Measurements from ENCODE around the gene GLOD5.
A peak's percentile ranks its signal among the peaks of the same experiment; 100 is the strongest.

GLOD5 gene

DNA sequence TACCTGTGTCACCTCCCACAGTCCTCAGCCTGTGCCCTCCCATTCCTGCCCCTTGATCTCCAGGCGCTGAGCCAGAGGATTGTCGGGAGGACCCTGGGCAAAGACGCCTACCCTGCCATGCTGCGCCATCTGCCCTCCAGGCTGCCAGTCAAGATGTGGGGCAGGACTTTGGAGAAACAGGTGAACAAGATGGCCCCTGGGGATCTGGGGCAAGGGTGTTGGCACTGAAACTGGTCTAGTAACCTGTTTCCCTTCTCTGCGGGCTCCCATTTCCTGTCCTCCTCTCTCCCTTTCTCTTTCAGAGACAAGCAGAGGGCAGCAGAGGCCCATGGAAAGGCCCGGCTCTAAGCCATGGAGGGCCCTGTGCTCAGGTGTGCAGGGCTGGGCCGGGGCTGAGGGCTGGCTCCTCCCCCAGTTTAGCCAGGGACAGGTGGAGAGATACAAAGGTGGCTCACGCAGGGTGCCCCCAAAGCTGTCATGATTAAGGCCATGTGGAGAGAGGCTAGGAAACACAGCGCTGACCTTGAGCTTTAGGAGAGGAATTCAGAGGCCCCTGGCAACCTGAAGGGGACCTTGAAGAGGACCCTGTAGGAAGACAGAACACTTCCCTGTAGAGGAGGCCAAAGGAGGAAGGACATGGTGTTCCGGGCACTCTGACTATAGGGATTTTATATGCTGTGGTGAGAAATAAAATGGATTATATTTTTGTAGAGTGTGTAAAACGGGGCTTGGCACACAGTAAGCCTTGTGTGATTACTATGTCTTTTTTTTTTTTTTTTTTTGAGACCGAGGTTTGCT is at the start of gene GLOD5:
Gene GLOD5 (plus strand): TSS at position 74 of the 798 bp plus-strand sequence. CDS start 44 bp downstream, at position 118.
- no peak for DNase-seq (ENCODE audit: low spot score)

DNA sequence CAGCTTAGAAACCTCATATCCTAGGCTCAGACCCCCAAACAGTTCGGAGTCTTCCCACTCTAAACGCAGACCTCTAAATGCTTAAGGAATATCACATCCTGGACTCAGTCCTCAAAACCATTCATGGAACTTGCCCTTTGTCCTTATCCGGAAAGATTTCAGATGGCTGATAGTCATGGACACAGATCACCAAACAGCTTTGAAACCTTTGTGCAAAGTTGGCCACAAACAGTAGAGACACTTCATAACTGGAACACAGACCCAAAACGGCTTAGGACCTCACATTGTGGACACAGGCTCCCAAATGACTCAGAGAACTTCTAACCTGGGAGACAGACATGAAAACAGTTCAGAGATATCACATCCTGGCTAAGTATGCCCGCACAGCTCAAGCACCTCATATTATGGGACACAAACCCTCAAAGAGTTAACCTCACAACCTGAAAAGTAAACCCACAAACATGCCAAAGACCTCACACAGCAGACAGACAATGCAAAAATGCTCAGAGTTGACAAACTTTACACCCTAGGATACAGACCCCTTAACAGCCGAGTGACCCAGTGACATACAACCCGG is 49.5 kb upstream of the GLOD5 start:
- DNase-seq (ENCODE audit: low spot score), result no peak

DNA sequence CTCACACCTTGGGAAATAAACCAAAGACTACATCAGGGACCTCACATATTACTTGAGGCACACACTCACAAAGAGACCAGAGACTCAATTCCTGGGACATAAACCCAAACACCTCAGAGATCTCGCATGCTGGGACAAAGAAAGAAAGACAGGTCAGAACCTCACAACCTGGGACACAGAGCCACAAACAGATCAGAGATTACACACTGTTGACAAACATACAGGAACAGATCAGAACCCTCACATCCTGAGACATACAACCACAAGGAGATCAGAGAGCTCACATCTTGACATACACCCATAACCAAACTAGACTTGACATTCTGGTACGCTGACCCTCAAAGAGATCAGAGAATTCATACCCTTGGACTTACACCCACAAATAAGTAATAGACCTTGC is 47.7 kb upstream of the GLOD5 start:
- DNase-seq (ENCODE audit: low spot score), result no peak

DNA sequence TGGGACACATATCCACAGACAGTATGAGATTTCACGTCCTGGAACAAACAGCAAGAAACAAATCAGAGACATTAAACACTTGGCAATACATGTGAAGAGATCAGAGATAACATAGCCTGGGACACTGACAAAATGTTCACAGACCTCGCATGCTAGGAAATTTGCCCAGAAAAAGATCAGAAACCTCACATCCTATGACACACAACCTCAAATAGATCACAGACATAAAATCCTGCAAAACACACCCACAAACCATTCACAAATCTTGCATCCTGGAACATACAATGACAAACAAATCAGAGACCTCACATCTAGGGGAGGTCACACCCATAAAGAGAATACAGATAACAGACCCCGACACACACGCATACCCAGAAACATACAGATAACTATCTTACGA is 47.0 kb upstream of the GLOD5 start:
- DNase-seq (ENCODE audit: low spot score), result no peak

DNA sequence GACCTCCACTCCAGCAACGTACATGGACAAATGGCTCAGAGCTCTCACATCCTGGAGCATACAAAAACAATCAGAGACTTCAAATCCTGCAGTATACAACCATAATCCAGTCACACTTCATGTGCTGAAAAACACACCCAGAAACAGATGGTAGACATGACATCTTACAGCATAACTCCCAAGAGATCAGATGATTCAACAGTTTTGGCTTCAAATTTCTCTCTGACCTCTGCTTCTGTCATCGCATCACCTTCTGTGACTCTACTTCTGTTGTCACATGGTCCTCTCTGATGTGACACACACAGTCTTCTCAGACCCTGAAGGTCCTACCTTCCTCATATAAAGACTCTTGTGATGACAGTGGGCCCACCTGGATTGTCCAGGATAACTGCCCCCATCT is 46.5 kb upstream of the GLOD5 start:
- no peak for DNase-seq (ENCODE audit: low spot score)

DNA sequence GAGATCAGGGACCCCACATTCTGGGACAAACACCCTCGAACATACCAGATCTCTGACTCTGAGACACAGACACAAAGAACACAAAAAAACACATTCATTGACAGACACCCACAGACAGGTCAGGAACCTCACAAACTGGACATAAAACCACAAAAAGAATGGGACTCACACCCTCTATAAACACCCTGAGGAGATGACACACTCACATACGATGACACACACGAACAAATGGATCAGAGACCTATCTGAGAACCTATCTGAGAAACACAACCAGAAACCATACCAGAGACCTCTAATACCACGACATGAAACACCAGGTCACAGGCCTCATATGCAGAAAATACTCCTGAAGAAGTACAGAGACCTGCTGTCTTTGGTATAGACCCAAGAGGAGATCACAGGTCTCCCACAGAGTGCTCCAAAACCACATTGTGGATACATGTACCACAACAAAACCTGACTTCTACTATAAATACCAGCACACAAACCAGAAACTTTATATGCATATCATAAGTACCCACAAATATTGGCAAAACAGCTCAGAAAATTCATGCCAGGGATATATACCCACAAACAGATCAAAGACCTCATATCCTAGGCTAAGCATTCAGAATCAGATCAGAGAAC is 45.6 kb upstream of the GLOD5 start:
- no peak for DNase-seq (ENCODE audit: low spot score)

DNA sequence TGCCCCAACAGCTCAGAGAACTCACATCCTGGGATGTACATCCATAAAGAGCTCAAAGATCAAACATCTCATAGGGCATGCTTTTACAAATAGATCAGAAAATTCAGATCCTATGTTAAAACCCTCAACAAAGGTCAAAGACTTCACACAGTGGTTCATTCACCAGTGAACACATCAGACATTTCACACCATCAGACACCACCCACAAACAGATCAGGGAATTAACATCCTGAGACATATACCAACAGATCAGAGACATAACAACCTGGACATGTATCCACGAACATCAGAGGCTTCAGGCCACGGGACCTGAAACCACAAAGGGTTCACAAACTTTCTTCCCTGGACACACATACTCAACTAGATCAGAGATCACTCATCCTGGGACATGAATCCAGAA is 41.6 kb upstream of the GLOD5 start:
- no peak for DNase-seq (ENCODE audit: low spot score)

DNA sequence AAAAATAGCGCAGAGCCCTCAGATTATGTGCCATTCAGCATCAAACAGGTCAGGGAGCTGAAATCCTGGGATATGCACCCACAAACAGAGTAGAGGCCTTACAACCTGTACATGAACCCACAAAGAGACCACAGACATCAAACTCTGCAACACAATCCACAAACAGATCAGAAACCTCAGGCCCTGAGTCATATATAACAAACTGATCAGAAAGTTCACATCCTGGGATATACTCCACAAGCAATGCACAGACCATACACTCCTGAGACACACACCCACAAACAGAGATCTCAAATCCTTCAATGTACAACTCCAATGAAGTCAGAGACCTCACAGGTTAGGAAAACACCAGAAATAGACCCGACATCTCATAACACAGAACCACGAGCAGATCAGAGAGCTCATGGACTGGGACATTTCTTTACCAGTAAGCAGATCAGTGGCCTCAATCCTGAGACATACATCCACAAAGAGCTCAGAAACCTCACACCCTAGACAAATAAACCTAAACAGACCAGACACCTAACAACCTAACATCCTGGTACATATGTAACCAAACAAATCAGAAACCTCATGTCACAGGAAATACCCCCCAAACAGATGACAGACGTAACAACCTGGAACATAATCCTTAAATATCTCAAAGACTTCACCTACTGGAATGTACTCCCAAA is 40.8 kb upstream of the GLOD5 start:
- no peak for DNase-seq (ENCODE audit: low spot score)

DNA sequence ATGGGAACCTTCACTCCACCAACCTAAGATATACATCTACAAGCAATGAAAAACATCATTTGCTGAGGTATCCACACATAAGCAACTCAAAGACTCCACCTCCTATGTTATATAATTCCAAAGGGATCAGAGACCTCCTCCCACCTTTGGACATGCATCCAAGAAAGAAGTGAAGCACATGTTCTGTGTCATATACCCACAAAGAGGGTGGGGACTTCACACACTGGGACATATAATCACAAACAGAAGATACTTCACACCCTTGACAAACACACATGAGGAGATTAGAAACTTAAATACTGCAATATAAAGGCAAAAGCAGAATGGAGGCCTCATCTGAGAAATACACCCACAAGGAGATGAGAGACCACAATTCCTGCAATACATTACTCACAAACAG is 39.6 kb upstream of the GLOD5 start:
- DNase-seq (ENCODE audit: low spot score), result no peak

DNA sequence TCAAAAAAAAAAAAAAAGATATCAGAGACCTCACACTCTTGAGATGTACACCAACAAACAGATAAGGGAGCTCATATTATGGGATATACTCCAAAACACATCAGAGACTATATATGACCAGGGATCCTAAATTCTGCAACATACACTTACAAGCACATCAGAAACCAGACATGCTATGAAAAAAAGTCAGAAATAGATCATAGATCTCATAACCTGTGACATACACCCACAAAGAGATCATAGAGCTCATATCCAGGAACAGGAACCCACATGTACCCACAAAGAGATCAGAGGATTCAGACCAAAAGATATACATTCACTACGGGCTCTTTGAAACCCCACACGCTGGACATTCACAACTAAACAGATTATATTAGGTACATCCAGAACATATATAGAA is 35.0 kb upstream of the GLOD5 start:
- no peak for DNase-seq (ENCODE audit: low spot score)

DNA sequence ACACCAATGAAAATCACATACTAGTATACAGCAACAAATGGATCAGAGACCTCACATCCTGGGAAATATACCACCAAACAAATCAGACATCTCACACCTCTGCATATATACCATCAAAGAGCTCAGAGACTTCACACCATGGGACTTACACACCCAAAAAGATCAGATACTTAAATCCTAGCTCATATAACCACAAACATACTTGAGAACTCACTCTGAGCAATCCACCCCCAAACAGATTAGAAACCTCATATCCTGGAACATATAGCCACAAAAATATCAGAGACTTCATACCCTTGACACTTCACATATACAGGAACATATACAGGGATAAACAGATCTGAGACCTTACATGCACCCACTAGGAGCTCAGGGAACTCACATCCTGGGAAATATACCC is 32.9 kb upstream of the GLOD5 start:
- no peak for DNase-seq (ENCODE audit: low spot score)

DNA sequence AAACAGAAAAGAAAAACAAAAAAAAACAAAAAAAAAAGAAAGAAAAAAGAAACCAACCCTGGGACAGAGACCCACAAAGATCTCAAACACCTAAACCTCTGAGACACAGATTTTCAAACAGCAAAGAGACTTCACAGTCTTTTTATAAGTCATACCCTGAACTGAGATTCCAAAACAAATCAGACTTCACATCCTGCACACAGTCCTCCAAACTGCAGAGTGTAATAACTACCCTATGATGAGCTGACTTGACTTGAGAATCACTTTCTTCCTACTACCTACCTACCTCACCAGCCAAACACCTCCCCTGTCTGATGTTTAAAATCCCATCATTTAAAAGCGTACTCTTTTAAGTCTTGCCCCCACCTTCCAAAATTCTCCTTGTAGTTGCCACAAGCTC is 25.2 kb upstream of the GLOD5 start:
- no peak for DNase-seq (ENCODE audit: low spot score)

DNA sequence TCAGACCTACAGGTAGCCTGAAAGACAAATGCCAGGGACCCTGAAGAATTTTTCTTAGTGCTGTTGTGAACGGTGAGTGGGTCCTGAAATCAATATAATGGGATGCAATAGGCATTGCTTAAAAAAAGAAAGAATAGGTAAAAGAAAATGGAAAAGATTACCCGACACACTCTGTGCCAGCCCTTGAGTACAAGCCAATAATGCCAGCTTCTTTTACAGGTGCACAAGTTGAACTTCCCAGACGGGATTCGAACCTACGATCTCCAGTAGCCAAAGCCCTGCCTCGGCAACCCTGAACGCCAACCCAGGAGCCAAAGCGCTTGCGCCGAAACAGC is 24.7 kb upstream of the GLOD5 start:
- no peak for DNase-seq (ENCODE audit: low spot score)

DNA sequence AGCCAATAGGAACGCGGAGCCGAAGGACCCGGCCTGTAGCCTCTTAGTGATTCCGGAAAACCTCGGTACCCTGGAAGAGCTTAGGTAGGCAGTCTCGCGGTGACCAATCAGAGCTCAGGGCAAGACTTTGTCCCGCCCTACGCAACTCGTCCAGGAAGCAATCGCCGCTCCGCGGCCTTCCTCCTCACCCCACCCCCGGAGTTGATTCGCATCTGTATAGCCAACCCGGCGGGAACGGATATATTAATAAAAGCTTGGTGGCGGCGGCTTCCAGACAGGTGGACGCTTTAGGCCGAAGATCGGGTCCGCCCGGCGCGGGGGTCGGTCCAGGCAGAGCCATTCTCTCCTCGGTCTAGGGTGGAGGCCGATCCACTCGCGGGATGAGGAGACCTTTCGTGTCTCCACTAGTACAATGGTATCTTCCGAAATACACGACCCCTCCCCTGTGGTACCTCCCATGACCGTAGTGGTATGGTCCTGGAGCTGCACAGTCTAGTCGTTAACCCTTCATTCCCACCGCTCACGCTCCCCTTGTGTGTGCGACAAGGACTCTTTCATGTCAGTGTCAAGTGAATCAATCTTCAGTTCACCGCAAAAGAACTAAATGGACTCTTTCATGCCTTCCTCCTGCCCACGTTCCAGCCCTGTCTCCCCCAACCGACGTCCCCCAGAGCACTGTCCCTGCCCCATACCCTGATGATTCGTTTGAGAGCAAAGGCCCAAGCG is 24.2 kb upstream of the GLOD5 start:
- peak; percentile 92 for DNase-seq (ENCODE audit: low spot score)

DNA sequence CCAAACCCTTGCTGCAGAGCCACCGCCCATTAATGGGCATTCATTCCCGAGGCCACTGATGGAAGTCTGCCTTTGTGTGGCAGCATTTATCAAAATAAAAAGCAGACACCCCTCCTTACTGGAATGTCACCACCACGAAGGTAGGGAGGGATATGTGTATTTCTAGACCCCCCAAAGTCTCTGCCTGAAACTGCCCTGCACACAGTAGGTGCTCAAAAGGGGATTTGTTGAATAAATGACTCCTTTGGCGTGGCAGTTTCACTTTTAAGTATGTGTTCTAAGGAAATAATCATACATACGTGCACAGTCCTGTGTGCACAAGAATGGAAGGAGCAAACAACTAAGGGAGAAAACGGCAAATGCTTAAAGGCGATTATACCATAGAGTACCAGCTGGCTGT is 23.6 kb upstream of the GLOD5 start:
- DNase-seq (ENCODE audit: low spot score), result no peak

DNA sequence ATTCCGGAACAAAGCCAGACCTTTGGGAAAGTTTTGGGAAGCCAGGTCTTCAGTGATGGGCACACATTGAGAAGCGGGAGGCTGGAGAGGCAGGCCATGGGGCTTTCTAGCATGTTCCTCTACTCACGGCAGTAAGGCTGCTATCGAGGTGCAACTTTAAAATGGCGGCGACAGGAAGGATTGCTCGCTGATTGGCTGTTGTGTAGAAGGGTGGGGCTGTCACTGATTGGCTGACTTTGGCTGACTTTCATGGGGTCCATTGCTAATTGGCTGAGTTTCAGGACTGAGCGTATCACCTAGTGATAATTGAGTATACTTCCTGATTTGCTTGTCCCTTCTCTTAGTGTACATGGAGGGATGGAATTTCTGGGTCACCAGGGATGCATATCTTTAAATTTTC is 19.7 kb upstream of the GLOD5 start:
- no peak for DNase-seq (ENCODE audit: low spot score)

DNA sequence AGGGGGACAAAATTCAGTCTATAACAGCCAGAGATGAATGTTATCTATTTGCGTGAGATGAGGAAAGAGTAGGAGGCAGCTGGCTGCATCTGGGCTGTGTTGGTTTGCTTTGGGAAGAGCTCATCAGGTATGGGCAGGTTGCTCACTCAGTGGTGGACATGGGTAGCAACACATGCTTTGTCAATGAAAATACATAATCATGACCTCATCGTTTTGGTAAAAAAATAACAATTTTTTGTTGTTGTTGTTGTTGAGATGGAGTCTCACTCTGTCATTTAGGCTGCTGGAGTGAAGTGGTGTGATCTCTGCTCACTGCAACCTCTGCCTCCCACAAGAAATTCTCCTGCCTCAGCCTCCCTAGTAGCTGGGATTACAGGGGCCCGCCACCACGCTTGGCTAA is 16.3 kb upstream of the GLOD5 start:
- DNase-seq (ENCODE audit: low spot score), result no peak

DNA sequence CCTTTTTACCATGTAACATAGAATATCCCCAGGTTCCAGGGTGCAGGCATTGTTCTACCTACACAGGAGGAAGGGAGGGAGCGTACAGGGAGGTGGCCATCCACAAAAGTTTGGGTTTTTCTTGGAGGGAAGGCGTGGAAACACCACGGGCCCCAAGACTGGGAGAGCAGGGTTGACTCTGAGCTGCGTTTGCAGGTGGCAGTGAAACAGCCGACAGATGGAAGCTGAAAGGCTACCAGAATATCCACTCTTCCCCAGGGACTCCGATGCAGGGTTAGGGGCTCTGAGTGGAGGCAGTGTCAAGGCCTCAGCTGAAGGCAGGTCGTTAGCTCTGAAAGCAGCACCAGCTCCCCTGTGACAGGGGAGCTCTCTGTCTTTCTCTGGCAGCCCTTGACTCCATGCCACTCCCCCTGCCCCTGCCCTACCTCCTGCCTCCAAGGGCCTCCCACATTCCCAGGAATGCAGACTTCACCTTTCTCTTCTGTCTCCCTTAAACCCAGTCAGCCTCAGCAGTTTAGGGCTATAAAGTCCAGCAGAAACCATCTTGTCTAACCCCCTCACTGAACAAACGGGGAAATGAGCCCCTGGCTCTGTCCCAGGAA is 14.0 kb upstream of the GLOD5 start:
- no peak for DNase-seq (ENCODE audit: low spot score)

DNA sequence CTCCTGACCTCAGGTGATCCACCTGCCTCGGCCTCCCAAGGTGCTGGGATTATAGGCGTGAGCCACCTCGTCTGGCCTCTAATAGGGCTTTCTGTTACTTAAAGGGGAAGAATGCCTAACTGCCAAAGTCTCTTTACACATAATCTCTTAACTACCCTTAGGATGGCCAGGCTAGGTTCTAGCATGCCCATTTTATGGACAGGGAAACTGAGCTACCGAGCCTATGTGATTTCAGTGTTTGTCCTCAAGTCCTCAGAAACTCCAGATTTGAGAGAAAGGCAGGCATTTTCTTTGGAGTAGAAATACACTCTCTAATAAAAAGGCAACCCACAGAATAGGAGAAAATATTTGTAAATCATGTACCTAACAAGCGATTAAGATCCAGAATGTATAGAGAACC is 12.4 kb upstream of the GLOD5 start:
- no peak for DNase-seq (ENCODE audit: low spot score)

DNA sequence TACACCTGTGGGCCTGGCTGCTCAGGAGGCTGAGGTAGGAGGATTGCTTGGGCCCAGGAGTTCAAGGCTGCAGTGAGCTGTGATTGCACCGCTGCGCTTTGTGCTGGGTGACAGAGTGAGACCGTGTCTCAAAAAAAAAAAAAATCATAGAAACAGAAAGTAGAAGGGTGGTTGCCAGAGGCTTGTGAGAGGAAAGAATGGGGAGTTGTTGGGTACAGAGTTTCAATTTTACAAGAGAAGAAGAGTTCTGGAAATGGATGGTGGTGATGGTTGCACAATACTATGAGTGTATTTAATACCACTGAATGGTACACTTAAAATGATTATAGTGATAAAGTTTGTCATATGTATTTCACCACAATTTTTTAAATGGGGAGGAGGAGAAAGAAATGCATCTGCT is 10.2 kb upstream of the GLOD5 start:
- no peak for DNase-seq (ENCODE audit: low spot score)

DNA sequence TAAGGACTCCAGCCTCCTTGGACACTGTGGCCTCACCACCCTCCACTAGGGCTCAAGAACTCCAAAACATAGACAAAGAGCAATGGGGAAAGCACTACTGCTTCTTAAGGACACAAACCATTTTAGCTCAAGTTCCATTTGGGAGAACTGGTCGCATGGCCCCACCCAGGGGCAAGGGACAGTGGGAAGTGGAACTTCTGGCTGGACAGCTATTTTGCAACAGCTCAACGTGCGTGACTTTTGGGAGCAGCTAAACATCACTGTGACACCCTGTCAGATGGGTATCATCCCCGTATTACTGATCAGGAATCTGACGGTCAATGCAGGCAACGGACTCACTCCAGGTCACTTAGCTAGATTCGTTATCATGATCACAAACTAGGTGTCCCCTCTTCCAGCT is 9.0 kb upstream of the GLOD5 start:
- no peak for DNase-seq (ENCODE audit: low spot score)

DNA sequence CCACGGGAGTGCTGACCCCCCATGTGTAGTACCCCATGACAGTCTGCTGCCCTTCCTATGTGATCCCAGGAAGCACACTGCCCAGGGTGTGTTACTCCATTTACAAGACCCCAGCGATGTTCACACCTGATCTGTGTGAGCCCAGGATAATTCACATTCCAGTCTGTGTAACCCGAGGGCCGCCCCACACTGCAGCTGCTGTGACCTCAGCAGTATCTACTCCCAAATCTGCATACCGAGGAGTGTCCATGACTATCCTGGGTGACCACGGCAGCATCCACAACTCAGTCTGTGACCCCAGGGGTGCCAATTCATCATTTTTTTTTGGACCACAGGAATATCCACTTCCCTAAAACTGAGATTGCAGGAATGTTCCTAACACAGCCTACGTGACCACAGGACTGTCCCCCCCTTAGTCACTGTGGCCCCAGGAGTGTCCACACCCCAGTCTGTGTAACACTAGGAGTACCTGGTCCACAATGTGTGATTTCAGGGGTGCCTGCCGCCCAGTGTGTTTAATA is 7.8 kb upstream of the GLOD5 start:
- no peak for DNase-seq (ENCODE audit: low spot score)

All from COLO829 (cell line).